Measurements from ENCODE around the gene ASXL3.
A peak's percentile ranks its signal among the peaks of the same experiment; 100 is the strongest.

Gene ASXL3

DNA sequence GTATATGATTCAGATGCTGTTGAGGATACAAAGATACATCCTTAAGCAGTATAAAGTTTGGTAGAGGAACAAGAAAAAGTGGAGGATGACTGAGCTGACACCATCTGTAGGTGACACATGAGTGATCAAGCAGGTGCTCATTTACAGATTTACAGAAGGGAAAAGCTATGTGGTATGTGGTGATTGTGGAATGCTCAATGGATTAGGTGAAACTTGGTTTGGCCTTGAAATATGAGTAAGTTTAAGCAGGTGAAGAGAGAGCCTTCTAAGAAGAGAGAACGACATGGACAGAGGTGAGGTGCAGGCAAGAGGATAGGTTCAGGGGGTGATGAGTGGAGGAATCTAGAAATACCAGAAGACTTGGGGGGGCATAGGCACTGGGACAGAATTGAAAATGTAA, 5.9 kb downstream of the ASXL3 start:
- DNase-seq (ENCODE audit: low spot score), result no peak

DNA sequence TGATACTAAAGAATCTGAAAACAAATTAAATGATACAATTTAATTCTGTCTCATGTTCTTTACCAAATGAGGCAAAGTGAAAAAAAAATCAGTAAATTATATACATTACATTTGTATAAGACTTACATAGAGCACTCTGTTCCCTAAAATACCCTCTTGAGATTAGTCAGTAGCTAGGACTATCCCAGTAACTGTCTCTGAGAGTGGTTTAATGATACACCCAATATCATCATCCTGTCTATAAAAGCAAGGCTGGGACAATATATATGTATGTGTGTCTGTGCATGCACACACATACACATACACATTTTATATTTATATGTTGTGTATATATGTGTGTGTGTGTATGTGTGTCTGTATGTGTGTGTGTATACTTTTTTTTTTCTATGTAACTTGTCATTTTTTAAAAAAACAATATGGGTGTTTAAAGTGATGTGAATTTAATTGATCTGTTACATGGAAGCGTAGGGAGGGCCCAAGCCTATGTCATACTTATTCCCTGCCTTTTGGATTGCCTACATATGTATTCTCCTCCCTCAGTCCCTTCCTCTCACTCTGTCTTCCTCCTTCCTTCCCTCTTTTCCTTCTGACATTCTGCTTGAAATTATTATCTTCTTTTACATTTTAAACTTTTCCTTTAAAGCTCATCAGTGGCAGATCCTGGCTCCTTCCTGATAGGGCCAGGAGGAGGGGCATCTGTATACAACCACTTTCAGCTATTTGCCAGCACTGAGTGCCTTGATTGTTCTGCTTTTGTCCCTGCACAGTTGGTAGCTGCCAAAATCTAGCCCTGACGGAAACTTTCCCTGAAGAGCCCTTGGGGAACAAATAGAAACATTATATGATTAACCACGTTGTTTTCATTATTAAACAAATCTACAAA, 6.8 kb downstream of the ASXL3 start:
- no peak for DNase-seq (ENCODE audit: low spot score)

DNA sequence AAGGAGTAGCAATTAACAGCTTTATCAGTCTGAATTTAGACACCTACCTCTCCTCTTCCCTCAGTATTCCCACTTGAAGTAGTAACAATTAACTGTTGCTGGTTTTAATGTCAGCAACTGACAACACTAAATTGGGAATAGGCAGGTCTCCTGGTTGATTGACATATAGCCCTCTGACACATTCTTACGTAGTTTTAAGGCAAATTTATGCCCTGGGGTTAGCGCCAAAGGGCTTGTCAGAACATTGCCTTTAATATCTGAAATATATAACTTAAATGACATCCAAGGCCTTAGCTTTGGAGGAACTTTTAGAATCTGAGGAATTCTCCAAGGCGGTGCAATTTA, 7.4 kb downstream of the ASXL3 start:
- DNase-seq (ENCODE audit: low spot score), result no peak

DNA sequence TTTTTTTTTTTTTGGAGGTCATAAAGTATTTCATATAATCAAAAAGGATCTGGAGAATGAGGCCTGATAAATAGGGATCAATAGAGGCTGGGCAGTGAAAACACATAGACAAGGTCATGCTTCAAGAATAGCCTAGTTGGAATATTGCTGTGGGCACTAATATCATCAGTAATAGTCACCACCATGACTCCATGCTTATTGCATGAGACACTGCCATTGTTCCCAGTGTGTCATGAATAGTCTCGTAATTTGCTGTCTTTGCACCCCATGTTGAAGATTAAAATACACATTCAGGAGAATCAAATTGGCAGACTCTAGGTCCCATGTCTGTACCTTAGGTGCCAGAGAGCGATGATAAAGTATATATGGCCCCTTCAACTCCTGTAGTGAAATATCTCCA, 10.3 kb downstream of the ASXL3 start:
- DNase-seq (ENCODE audit: low spot score), result no peak

DNA sequence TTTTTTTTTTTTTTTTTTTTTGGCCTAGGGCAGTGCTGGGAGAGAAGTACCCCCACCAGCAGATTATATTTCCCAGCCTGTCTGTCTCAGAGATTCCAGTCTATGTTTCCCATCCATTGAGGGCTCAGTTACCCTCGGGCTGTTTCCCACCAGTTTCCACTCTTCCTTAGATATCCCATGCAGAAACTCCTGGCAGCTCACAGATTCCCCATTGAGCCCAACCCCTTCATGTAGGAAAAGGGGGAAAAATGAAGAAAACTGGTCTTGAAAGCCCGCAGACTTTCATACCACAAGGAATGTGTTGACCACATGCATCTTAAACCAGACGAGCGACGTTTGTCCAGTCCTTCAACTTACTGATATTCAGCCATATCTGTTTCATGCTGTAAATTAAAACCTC, 15.2 kb downstream of the ASXL3 start:
- DNase-seq (ENCODE audit: low spot score), result no peak

DNA sequence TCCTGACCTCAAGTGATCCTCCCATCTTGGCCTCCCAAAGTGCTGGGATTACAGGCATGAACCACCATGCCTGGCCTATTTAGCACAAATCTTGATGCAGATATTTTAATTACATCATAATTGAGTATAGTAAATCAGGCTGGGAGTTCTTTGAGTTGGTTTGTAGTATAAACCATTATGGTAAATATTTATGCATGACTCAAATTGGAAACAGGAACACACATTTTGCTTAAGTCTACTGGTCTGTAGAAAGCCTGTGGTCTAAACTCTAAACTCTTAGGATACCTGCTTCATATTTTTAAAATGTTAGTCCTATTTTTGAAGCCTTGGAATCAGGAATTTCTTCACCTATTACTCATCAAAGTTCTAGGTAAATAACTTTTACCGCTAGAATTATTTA, 16.8 kb downstream of the ASXL3 start:
- DNase-seq (ENCODE audit: low spot score), result no peak

DNA sequence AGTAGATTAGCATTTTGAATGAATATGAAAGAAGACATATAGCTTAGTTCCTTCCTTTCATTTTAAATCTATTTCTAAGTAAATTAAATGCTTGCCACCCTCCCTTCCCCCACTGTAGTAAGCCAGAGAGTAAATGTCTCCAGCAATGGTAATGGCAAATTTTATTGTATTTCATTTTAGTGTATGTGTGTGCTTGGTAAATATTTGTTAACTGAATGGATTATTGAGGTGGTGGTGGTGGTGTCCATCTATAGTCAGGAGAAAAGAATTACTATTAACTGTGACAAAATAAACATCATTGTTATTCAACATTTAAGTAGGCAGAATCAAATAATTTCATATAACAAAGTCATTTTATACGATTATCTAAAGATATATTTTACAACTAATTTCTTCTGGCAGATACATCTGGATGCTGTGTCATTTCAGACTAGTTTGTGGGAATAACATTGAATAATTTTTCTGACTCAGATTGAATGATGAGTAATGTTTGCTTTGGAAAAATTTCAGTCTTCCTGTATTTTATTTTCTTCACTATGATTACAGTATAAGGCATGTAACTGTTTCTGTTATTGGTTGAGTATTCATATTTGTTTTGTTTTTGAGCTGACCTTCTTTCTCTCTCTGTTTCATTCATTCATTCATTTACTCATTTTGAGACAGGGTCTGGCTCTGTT, 18.3 kb downstream of the ASXL3 start:
- DNase-seq (ENCODE audit: low spot score), result peak; percentile 20

DNA sequence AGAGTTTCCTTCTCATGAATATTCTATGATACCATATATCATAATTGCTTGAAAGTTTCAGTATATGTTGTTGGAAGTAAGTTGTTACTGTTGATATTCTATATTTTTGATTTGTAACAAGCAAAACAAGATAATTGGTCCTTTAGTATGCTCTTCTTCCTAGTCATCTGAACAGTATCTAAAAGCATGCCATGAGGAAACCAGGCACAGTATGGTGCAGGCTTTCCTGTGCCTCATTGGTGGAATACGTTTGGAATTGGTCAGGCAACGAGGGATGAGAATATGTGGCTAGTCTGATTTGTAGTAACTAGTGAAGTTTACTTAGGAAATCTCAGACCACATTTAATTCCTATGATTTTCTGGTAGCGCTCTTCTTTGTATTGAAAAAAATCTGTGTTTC, 22.8 kb downstream of the ASXL3 start:
- no peak for DNase-seq (ENCODE audit: low spot score)

DNA sequence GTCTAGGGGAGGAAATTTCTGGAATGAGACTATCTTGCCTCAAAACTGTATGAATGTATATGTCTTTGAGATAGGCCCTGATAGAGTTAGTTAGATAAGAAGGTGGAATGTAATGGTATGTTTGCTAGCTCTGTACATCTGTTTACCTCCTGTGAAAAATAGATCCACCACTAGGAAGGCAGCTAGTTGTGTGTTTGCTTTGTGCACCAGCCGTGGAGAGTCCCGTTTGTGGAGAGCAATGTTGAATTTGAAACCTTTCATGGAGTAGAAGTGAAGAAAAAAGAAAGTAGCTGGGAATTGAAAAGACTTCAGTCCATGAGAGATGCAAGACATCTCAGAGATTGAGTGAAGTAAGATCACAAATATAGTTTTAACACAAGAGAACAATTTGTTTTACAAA, 25.4 kb downstream of the ASXL3 start:
- DNase-seq (ENCODE audit: low spot score), result no peak

DNA sequence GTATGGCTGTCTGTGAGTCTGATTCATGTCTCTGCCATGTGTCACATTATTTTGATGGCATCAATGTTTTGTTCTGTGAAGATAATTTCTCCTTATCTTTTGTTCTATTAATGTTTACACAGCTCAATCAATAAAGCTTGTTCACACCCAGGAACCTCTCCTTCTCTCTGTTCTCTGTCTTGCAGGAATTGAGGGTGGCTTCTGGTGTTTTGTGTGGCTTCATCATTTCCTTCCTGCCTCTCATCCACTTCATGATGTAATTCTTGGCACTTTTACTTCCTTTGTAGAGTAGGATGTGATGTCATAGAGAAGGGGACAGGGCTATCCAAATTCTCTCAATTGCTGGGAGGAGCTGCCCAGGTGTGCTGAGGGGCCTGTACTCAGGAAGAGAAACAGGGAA, 27.2 kb downstream of the ASXL3 start:
- no peak for DNase-seq (ENCODE audit: low spot score)

DNA sequence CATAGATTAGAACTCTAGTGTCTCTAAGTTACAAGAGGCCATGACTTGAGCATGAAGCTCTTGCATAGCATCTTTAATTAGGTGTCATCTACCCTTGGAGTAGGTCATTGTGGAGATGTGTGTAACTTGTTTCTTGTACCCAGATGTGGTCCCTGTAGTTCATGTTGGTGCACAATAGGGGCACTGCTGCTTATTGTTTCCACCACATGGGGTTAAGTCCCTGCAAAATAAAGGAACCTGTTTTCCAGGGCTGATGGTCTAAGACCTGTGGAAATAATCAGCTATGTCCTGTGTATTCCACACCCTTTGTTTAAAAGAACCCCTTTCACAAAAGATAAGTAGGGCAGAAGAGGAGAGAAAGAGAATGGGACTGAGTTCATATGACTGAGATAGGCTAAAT, 28.6 kb downstream of the ASXL3 start:
- no peak for DNase-seq (ENCODE audit: low spot score)

DNA sequence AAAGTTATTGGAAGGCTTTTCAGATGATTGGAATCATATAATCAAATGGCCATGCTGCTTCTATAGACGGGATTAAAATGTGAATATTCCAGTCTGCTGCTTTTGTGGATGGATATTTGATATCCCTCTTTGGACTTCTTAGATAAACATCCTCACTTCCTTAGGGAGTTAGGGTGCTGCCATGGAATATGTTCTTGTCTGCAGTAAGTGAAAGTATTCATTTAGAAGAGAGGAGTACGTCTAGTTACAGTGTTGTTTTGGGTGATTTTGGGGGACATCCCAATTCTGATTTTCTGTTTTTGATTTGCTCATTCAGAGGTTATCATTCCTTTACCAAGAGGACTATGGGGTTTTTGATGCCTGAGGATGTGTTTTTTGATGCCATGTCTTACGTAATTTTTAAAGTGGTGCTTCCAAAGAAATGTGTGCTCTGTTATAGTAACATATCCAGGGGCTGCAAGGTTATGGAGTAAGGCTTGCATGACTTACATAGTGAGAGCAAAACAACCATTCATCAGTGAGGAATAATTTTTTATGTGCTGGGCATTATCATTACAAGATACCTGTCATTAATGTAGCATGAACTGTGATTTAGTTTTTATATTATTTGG, 33.6 kb downstream of the ASXL3 start:
- DNase-seq (ENCODE audit: low spot score), result no peak

DNA sequence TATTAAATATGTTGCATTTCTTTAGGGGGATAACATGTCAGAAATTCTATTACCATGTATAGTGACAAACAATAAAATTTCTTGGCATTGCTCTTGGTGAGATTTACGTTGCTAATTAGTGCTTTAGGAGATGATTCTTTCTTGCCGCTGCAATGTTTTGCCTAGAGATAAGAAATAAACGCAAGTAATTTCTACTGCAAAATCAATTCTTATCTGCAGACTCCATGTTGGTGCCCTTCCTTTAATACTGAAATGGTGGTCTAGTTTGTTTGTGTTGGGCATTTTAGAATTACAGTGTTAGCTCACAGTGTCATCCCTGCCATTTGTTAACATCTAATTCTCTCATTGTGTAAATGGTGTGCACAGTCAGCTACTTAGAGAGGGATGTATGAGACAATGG, 34.6 kb downstream of the ASXL3 start:
- no peak for DNase-seq (ENCODE audit: low spot score)

DNA sequence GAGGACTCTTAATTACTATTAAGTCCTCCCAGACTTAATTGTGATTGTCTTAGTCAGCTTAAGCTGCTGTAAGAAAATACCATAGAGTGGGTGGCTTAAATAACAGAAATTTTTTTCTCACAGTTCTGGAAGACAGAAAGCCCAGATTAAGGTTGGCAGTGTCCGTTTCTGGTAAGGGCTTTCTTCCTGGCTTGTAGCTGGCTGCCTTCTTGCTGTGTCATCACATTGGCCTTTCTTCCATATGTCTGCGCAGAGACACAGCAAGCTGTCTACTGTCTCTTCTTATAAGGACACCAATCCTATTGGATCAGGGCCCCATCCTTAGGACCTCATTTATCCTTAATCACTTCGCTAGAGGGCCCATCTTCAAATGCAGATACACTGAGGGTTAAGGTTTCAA, 38.5 kb downstream of the ASXL3 start:
- no peak for DNase-seq (ENCODE audit: low spot score)

DNA sequence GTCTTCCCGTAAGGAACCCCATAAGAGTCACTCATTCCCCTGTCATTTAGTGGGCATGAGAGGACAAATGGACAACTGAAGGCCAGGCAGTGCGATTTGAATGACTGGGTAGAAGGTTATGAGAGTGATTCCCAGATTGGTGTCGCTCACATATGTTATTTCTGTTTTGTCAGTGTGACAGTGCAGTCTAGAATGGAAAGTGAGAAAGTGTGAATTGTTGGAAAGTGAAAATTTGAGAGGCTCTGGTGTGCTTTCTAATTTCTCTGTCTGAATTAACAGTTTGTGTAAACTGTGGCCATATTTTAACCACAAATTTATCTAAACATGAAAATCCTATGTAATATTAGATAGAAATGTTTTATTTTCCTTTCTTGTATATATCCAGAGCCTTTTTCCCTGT, 49.1 kb downstream of the ASXL3 start:
- DNase-seq (ENCODE audit: low spot score), result no peak

DNA sequence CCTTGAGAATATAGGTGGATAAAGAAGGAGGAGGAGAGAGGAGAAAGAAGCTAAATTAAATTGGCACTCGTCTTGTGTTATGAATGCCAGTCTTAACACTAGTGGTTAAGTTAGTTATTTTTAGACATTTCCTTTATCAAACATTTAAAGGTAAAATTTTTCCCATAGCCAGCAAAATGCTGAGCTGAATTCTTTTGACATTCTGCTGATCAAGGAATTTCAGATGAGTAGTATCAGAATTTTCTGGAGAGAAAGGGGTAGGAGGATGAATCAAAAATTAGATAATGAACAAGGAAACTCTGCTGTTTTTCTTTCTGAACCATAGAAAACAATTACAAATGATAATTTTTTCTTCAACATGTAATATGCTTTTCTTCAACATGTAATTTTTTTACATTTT, 52.5 kb downstream of the ASXL3 start:
- DNase-seq (ENCODE audit: low spot score), result no peak

DNA sequence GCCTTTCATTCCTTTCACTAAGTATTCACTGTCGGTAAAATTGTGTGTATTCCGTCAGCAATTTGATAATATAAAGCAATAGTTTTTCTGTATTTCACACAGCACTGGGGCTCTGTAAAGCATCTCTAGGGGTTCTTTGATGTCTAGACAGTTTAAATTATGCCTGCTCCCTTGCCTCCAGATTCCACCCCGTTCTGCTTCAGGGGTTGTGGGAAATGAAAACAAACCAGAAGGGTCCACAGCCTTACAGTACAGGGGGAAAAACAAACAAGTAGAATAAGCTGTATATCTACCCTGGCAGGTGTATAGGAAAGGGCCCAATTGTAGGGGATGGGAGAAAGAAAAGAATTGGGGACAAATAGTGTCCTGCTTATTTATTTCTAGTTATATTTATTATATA, 63.1 kb downstream of the ASXL3 start:
- no peak for DNase-seq (ENCODE audit: low spot score)

DNA sequence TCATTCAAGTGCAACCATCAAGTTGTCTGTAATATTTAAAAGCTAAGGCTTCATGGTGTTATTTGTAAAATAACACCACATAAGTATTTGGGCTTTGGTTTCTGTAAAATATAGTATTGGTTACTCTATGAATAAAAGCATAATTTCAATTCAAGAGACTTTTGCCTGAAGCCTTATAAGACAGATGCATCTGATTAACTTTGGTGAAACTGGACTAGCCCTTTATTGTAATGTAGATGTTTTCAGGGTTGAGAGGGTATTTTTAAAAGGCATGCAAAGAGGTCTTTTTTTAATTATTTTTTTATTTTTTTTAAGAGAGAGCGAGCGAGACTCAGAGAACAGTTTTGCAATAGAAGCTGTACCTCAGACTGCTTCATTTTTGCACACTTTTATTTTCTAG, 66.5 kb downstream of the ASXL3 start:
- DNase-seq (ENCODE audit: low spot score), result no peak

DNA sequence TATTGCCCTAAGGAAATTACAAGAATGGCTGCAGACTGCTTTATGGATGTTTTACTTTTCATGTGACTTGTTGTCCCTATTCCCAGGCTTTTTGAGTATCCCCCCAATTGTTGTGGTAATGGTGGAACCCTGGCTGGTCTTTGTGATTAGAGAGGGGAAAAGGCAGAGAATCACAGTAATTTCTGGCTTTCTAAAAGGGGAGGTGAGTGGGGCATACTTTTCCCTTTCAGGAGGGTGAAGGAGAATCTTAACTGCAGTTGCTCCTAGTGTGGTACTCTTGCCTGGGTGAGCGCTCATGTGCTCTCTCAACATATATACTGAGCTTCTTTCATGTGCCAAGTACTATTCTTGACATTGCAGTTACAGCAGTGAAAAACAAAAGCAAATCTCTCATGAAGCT, 69.3 kb downstream of the ASXL3 start:
- DNase-seq (ENCODE audit: low spot score), result no peak

DNA sequence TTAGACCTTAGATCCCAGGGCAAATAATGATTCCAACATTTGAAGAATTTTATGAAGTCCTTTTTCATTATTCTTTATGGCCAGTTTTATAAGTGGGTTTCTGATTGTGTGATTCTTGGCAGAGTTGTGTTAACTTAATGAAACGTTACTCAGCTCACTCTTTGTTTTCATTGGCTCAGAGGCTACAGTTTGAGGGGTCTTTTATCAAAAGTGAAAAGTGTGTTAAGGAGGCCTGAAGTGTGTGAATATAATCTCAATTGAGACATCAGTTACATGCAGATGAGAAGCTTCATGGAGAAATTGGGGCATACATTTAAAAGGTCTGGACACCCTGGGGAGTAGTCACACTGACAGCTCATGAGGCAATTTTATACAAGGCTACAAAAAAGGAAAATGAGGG, 74.6 kb downstream of the ASXL3 start:
- no peak for DNase-seq (ENCODE audit: low spot score)

DNA sequence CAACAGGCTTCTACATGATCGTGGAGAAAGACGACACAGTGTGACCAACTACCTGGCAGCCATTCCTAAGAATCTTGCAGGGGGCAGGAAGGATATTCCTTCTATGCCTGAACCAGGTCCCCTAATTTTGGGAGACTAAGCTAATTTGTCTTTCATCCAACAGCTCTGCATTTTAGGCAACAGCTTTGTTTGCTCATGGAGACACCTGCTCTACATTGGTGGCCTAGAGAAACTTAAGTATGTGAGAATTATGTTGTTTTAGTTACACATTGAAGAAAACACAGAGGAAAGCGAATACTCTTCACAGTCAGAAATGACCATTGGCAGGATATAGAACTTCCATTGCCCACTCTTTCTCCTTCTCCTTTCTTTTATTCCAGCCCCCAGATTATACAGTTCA, 75.2 kb downstream of the ASXL3 start:
- no peak for DNase-seq (ENCODE audit: low spot score)

DNA sequence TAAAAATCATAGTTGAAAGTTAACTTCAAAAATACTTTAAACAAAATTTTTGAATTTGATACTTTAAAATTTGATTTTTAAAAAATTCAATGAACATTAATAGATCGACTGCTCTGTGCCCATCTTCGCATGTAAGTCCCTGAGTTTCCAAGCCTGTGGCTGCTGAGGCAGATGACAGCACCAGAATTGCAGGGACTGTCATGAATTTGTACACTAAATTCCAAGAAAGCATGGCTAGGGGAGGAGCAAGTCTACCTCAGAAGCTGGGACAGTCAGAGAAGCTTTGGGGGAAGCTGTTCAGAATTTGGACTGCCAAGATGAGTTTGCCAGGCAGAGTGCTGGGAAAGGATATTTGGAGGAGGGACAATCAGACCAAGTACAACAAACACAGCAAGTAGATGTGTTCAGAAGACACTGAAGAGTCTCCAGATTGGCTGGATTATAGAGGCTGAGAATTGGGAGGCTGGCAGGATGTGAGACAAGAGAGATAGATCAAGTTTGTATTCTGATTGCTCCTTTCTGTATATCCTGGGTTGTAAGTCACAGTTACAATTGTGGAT, 79.0 kb downstream of the ASXL3 start:
- no peak for DNase-seq (ENCODE audit: low spot score)

DNA sequence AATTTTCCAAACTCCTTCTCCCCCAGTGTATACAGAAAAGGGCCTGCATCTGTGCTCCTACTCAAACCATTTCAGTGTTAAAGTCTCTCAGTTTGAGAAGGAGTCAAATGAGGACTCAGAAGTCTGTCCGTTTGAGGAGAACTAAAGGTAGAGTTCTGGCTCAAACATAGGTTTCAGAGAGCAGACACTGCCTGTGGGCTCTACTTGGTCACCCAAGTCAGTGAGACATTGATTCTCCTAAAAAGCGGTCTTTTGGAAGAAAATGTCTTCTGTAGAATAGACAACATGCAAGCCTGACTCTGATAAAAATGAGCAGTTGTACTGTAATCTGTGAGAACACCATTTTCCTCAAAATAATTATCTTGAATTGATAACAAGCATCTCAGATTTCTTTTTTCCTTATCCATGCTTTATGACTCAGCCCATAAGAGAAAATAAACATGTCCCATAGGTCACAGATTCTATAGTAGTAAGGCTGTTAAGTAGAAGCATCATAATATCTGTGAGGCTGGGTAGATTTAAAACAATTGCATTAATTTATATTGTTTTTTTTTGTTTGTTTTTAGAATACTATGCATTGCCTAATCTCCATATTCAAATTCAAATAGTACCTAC, 82.8 kb downstream of the ASXL3 start:
- DNase-seq (ENCODE audit: low spot score), result no peak

Measured in GM03348 (cell line).